Fibroblast of lung (primary cell): ENCODE measurements around the gene ADCK1. TPM values are rescaled to one million over a fixed set of nuclear protein-coding genes. Genes with fewer than 3 reads are reported as not detected.

Source experiments
- DNase-seq, 2 donors: peaks; one replicate each; pipeline versions ENCODE4 v3.0.0 to v3.0.0-alpha.2; 2010; ENCODE audit warnings: low read depth in 2 of 2
- H2AFZ ChIP-seq: 2 replicates; pipeline ENCODE4 v1.5.1; 2012; ENCODE audit warnings: low read length, control low read depth, inconsistent platforms
- H3K27ac ChIP-seq: 2 replicates; pipeline ENCODE4 v1.5.1; 2011; ENCODE audit warnings: low read length, control low read depth; ENCODE audit not compliant: insufficient read depth
- H3K27me3 ChIP-seq: 2 replicates; pipeline ENCODE4 v1.5.1; 2011; ENCODE audit warnings: mild to moderate bottlenecking, low read length; ENCODE audit not compliant: control insufficient read depth, insufficient read depth
- H3K36me3 ChIP-seq: 2 replicates; pipeline ENCODE4 v1.5.1; 2011; ENCODE audit warnings: low read length; ENCODE audit not compliant: control insufficient read depth, insufficient read depth
- H3K4me1 ChIP-seq: 2 replicates; pipeline ENCODE4 v1.5.1; 2011; ENCODE audit warnings: low read length; ENCODE audit not compliant: control insufficient read depth, insufficient read depth; ENCODE audit errors: extremely low read depth
- H3K4me2 ChIP-seq: 2 replicates; pipeline ENCODE4 v1.5.1; 2011; ENCODE audit warnings: low read length, control low read depth; ENCODE audit not compliant: insufficient read depth; ENCODE audit errors: extremely low read depth
- H3K4me3 ChIP-seq, 4 experiments: fragments of 200-600 bp in 1 of 4; sonication (generic) in 1 of 4; replicated peaks in 1 of 4; 2 replicates each; pipeline ENCODE4 v1.5.1; 2011 to 2016; ENCODE audit warnings: low read length in 4 of 4, low read depth in 3 of 4, mild to moderate bottlenecking in 3 of 4, control low read depth in 2 of 4, inconsistent platforms in 1 of 4, mixed read lengths in 1 of 4; ENCODE audit not compliant: insufficient read depth in 1 of 4; ENCODE audit errors: control extremely low read depth in 1 of 4
- H3K79me2 ChIP-seq: 2 replicates; pipeline ENCODE4 v1.5.1; 2012; ENCODE audit warnings: mild to moderate bottlenecking, low read length, inconsistent platforms; ENCODE audit not compliant: control insufficient read depth, insufficient read depth
- H3K9ac ChIP-seq: 2 replicates; pipeline ENCODE4 v1.5.1; 2011; ENCODE audit warnings: mild to moderate bottlenecking, low read length, control low read depth; ENCODE audit not compliant: insufficient read depth
- H3K9me3 ChIP-seq: 2 replicates; pipeline ENCODE4 v1.5.1; 2012; ENCODE audit warnings: low read depth, low read length; ENCODE audit not compliant: control insufficient read depth, insufficient read depth
- H4K20me1 ChIP-seq: 2 replicates; pipeline ENCODE4 v1.5.1; 2011; ENCODE audit warnings: low read length; ENCODE audit not compliant: control insufficient read depth, insufficient read depth; ENCODE audit errors: extremely low read depth
- EZH2 ChIP-seq: IDR thresholded peaks from 2 replicates; pipeline ENCODE4 v1.5.1; 2012; ENCODE audit warnings: low read length, control low read depth, mild to moderate bottlenecking; ENCODE audit errors: missing control alignments
- polyA plus RNA-seq, 2 donors: library from polyadenylated mRNA; depleted of rRNA in 1 of 2; stranded (reverse) in 1 of 2; unstranded in 1 of 2; fragments of >200 nt; gene quantifications; 2 replicates each; pipeline ENCODE4 v1.2.1, GENCODE V29; 2011 to 2012; ENCODE audit warnings: missing spikeins in 1 of 2
- total RNA-seq: library from RNA; depleted of rRNA; stranded (reverse); fragments of >200 nt; gene quantifications from 2 replicates; pipeline ENCODE4 v1.2.1, GENCODE V29; 2014
- TF ChIP-seq, protein P1 (sequence below), 2 donors: IDR thresholded peaks in 1 of 2; conservative IDR thresholded peaks in 1 of 2; 1 replicate in 1 of 2; 2 replicates in 1 of 2; pipeline ENCODE4 v1.5.1; 2011 to 2012; ENCODE audit warnings: low read length in 2 of 2, control low read depth in 1 of 2, inconsistent platforms in 1 of 2, low read depth in 1 of 2, mild to moderate bottlenecking in 1 of 2

The ADCK1 gene
- total and polyA plus RNA-seq, 2 donors (not counting 1 experiment from before 2014, with no cell fraction given) = 4.6 to 4.8 TPM

GRCh38 chr14:77970646-77971045 is 170.7 kb downstream of the ADCK1 start:
- H3K36me3 ChIP-seq = no peaks in the 10 kb centered on the region
- no peak overlapping the region for H3K27ac ChIP-seq
- H2AFZ ChIP-seq = no peak overlapping the region
- H3K4me1 ChIP-seq = no peaks in the 10 kb centered on the region
- H3K4me2 ChIP-seq = no peak overlapping the region
- no peak for TF ChIP-seq EZH2
- TF ChIP-seq, protein P1, sequence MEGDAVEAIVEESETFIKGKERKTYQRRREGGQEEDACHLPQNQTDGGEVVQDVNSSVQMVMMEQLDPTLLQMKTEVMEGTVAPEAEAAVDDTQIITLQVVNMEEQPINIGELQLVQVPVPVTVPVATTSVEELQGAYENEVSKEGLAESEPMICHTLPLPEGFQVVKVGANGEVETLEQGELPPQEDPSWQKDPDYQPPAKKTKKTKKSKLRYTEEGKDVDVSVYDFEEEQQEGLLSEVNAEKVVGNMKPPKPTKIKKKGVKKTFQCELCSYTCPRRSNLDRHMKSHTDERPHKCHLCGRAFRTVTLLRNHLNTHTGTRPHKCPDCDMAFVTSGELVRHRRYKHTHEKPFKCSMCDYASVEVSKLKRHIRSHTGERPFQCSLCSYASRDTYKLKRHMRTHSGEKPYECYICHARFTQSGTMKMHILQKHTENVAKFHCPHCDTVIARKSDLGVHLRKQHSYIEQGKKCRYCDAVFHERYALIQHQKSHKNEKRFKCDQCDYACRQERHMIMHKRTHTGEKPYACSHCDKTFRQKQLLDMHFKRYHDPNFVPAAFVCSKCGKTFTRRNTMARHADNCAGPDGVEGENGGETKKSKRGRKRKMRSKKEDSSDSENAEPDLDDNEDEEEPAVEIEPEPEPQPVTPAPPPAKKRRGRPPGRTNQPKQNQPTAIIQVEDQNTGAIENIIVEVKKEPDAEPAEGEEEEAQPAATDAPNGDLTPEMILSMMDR (conservative IDR thresholded peaks at IDR 0.05 in 1 of 2, IDR thresholded peaks at IDR 0.05 in 1 of 2; ENCODE audit: low read depth in 1 of 2, low read length in 2 of 2) = no peak
- peak in 1 of 2 donors; percentile 12 for DNase-seq
- H3K9ac ChIP-seq = no peak overlapping the region
- H3K9me3 ChIP-seq = no peaks in the 10 kb centered on the region
- peaks cover 5% of the 10 kb centered on the region for H3K27me3 ChIP-seq
- no peaks in the 10 kb centered on the region for H3K79me2 ChIP-seq
- no peak overlapping the region for H3K4me3 ChIP-seq
- no peaks in the 10 kb centered on the region for H4K20me1 ChIP-seq

DNA sequence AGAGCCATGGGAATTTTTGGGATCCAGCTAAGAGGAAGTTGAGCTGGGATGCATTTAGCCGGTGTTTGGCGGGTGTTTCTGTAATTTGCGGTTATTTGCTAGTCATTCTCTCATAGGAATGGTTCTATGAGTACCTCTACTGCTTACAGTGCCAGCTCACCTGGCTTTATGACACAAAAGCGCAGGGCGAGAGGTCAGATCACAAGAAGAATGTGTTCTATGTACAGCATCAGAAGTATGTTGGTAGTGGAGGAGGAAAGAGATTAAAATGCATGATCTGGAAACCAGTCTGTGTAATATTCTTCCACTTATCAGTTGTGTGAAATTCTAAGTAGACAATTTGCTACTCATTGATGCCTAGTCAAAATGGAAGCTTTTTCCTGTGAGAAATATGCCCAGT is 173.3 kb downstream of the ADCK1 start:
- no peaks in the 10 kb centered on the region for H3K9me3 ChIP-seq
- H3K9ac ChIP-seq = no peak overlapping the region
- TF ChIP-seq EZH2 = no peak
- TF ChIP-seq, protein P1 (conservative IDR thresholded peaks at IDR 0.05 in 1 of 2, IDR thresholded peaks at IDR 0.05 in 1 of 2; ENCODE audit: low read depth in 1 of 2, low read length in 2 of 2) = no peak
- no peaks in the 10 kb centered on the region for H3K4me1 ChIP-seq
- no peak overlapping the region for H3K27ac ChIP-seq
- H3K4me3 ChIP-seq = no peak overlapping the region
- no peak overlapping the region for H2AFZ ChIP-seq
- H3K4me2 ChIP-seq = no peak overlapping the region
- H3K79me2 ChIP-seq = no peaks in the 10 kb centered on the region
- DNase-seq = no peak
- no peaks in the 10 kb centered on the region for H4K20me1 ChIP-seq
- no peaks in the 10 kb centered on the region for H3K27me3 ChIP-seq
- H3K36me3 ChIP-seq = no peaks in the 10 kb centered on the region

DNA sequence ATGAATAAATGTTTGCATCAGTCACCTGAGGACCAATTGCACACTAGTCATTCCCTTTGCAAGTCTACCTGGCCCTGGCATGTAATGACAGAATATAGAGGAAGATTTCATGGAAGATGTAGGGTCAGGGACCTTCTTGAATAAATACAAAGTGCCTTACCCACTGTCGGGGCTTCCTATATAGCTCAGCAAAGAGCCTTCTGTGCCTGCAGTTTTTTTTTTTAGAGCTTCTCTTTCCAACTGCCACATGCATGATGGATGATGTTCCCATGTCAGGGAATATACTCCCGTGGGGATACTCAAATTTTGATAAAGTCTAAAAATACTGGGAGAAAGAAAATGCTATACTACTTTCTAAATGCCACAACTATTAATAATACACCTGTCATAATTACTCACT is 176.7 kb downstream of the ADCK1 start:
- Histone ChIP-seq H3K9ac (no peak overlapping the region), H3K4me3 (no peak overlapping the region), H4K20me1 (no peaks in the 10 kb centered on the region), H2AFZ (no peak overlapping the region), H3K4me1 (no peaks in the 10 kb centered on the region), H3K27me3 (peaks cover 14% of the 10 kb centered on the region), H3K4me2 (no peak overlapping the region), H3K27ac (no peak overlapping the region), H3K79me2 (no peaks in the 10 kb centered on the region), H3K9me3 (no peaks in the 10 kb centered on the region), H3K36me3 (no peaks in the 10 kb centered on the region)
- no peak for TF ChIP-seq EZH2
- TF ChIP-seq, protein P1 (conservative IDR thresholded peaks at IDR 0.05 in 1 of 2, IDR thresholded peaks at IDR 0.05 in 1 of 2; ENCODE audit: low read depth in 1 of 2, low read length in 2 of 2) = no peak
- DNase-seq = no peak
